NK-92 (cell line): ENCODE data around the gene FBXL17.

Source experiments
- DNase-seq: peaks from one replicate; lab custom pipeline; 2025; ENCODE audit not compliant: unreplicated experiment; lab: John Stamatoyannopoulos, UW

FBXL17 gene

GRCh38 chr5:107926121-107926520 lies 455.8 kb downstream of the FBXL17 start:
- no peak for DNase-seq

- DNase-seq: no peak
These were observed 456.7 kb downstream of the FBXL17 start for GRCh38 chr5:107925200-107925599.

GRCh38 chr5:107919969-107920368 lies 461.9 kb downstream of the FBXL17 start:
- no peak for DNase-seq

- DNase-seq: no peak
These were observed 462.5 kb downstream of the FBXL17 start for GRCh38 chr5:107919361-107919760.

GRCh38 chr5:107917983-107918382 lies 463.9 kb downstream of the FBXL17 start:
- DNase-seq: no peak

GRCh38 chr5:107916731-107917725 lies 464.9 kb downstream of the FBXL17 start:
- no peak for DNase-seq

GRCh38 chr5:107915176-107915812 lies 466.6 kb downstream of the FBXL17 start:
- DNase-seq: no peak

GRCh38 chr5:107913494-107913893 lies 468.4 kb downstream of the FBXL17 start:
- no peak for DNase-seq

GRCh38 chr5:107900721-107901120 lies 481.2 kb downstream of the FBXL17 start:
- DNase-seq: no peak

- DNase-seq: no peak
These were observed 487.5 kb downstream of the FBXL17 start for GRCh38 chr5:107894361-107894760.

GRCh38 chr5:107893642-107894041 lies 488.3 kb downstream of the FBXL17 start:
- no peak for DNase-seq

- no peak for DNase-seq
These were observed 492.5 kb downstream of the FBXL17 start for GRCh38 chr5:107889387-107889786.

GRCh38 chr5:107888541-107888940 lies 493.4 kb downstream of the FBXL17 start:
- no peak for DNase-seq

- DNase-seq: no peak
These were observed 494.5 kb downstream of the FBXL17 start for GRCh38 chr5:107887166-107887943.

GRCh38 chr5:107885601-107886000 lies 496.3 kb downstream of the FBXL17 start:
- no peak for DNase-seq

GRCh38 chr5:107884871-107885270 lies 497.0 kb downstream of the FBXL17 start:
- no peak for DNase-seq

GRCh38 chr5:107878661-107879060 lies 503.2 kb downstream of the FBXL17 start:
- no peak for DNase-seq

GRCh38 chr5:107876906-107877305 lies 505.0 kb downstream of the FBXL17 start:
- no peak for DNase-seq

GRCh38 chr5:107876261-107876660 lies 505.6 kb downstream of the FBXL17 start:
- no peak for DNase-seq

- no peak for DNase-seq
These were observed 506.1 kb downstream of the FBXL17 start for GRCh38 chr5:107875833-107876232.

GRCh38 chr5:107874795-107875194 lies 507.1 kb downstream of the FBXL17 start:
- DNase-seq: no peak
